Upper lobe of left lung (tissue), 4 donors: ENCODE results near the gene LRRC8E.

Source experiments
- EP300 ChIP-seq, 4 donors: sonication (generic); formaldehyde crosslinking; IDR thresholded peaks; one replicate each; pipeline ENCODE4 v1.5.1; 2017; ENCODE audit warnings: antibody characterized with exemption in 4 of 4, control low read depth in 2 of 4
- POLR2A ChIP-seq, 4 donors: fragments of 450-650 bp; IDR thresholded peaks; one replicate each; pipeline ENCODE4 v1.5.1; 2016 to 2017; ENCODE audit warnings: antibody characterized with exemption in 4 of 4, mild to moderate bottlenecking in 2 of 4
- TF ChIP-seq, protein P1 (sequence below), 6 experiments: fragments of 450-650 bp in 4 of 6; fragments of 200-600 bp in 2 of 6; sonication (generic) in 2 of 6; IDR thresholded peaks; one replicate each; pipeline ENCODE4 v1.5.1; 2016 to 2019; ENCODE audit warnings: antibody characterized with exemption in 6 of 6

DNA sequence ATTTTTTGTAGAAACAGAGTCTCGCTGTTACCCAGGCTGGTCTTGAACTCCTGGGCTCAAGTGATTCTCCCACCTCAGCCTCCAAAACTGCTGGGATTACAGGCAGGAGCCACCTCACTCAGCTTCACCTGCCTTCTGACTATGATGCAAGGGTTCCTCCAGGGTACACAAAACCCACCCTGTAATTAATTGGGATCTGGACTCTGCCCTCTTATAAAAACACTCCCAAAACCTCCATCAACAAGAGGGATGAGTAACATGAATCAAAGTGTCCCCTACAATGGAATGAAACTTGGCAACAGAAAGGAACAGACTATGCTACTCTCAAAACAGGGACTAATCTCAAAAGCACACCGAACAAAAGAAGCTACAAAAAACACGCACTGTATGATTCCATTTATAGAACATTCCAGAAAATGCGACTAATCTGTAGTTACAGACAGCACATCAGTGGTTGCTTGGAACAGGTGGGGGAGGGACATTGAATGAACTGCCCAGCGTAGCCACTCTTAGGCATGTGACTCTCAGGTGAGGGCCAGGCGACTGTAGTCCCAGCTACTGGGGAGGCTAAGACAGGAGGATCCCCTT, 11.0 kb upstream of the LRRC8E start:
- TF ChIP-seq, protein P1, sequence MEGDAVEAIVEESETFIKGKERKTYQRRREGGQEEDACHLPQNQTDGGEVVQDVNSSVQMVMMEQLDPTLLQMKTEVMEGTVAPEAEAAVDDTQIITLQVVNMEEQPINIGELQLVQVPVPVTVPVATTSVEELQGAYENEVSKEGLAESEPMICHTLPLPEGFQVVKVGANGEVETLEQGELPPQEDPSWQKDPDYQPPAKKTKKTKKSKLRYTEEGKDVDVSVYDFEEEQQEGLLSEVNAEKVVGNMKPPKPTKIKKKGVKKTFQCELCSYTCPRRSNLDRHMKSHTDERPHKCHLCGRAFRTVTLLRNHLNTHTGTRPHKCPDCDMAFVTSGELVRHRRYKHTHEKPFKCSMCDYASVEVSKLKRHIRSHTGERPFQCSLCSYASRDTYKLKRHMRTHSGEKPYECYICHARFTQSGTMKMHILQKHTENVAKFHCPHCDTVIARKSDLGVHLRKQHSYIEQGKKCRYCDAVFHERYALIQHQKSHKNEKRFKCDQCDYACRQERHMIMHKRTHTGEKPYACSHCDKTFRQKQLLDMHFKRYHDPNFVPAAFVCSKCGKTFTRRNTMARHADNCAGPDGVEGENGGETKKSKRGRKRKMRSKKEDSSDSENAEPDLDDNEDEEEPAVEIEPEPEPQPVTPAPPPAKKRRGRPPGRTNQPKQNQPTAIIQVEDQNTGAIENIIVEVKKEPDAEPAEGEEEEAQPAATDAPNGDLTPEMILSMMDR (IDR thresholded peaks at IDR 0.05) = no peak
- no peak for TF ChIP-seq POLR2A (IDR thresholded peaks at IDR 0.05)
- TF ChIP-seq EP300 (IDR thresholded peaks at IDR 0.05) = no peak
